GM10248 (cell line): ENCODE results near the gene PLK2.

ENCODE experiments used
- CTCF ChIA-PET: fragments of 300-600 bp; sonication (Branson Sonifier 250); formaldehyde crosslinking; extraction: SDS; loops from one replicate; lab custom pipeline; 2021; ENCODE audit warnings: antibody characterized with exemption; lab: Yijun Ruan, JAX
- POLR2A ChIA-PET: fragments of 350-650 bp; sonication (Branson Sonifier 250); formaldehyde crosslinking; extraction: SDS; loops from one replicate; lab custom pipeline; 2020; ENCODE audit warnings: antibody characterized with exemption; lab: Yijun Ruan, JAX
- DNase-seq: peaks from one replicate; pipeline ENCODE4 v3.0.0; 2012; ENCODE audit errors: extremely low spot score
- TF ChIP-seq, protein P1 (sequence below): IDR thresholded peaks from 2 replicates; pipeline ENCODE4 v1.5.1; 2012; ENCODE audit warnings: mild to moderate bottlenecking, low read depth; ENCODE audit errors: extremely low read depth, missing control alignments, control extremely low read depth

Gene PLK2

DNA sequence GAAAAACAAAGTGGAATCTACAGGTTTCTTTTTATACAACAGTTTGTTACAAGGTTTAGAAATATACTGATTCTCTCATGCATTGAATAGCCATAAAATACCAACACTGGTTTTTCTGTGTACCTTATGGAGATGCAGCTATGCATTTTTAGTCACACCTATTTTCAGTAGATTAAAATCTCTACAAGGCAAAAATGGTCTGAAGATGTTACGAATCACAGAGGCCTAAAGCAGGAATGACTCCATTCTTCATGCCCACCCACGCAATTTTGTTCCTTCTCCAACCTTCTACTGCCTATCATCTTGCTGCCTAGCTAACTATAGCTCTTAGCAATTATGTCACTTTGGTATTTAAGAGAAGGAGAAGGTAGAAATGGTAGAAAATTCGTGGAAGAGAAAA, 9.9 kb downstream of the PLK2 start:
- no peak for DNase-seq
- ChIA-PET POLR2A (no interaction called here), CTCF (no interaction called here)
- TF ChIP-seq, protein P1, sequence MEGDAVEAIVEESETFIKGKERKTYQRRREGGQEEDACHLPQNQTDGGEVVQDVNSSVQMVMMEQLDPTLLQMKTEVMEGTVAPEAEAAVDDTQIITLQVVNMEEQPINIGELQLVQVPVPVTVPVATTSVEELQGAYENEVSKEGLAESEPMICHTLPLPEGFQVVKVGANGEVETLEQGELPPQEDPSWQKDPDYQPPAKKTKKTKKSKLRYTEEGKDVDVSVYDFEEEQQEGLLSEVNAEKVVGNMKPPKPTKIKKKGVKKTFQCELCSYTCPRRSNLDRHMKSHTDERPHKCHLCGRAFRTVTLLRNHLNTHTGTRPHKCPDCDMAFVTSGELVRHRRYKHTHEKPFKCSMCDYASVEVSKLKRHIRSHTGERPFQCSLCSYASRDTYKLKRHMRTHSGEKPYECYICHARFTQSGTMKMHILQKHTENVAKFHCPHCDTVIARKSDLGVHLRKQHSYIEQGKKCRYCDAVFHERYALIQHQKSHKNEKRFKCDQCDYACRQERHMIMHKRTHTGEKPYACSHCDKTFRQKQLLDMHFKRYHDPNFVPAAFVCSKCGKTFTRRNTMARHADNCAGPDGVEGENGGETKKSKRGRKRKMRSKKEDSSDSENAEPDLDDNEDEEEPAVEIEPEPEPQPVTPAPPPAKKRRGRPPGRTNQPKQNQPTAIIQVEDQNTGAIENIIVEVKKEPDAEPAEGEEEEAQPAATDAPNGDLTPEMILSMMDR: no peak

DNA sequence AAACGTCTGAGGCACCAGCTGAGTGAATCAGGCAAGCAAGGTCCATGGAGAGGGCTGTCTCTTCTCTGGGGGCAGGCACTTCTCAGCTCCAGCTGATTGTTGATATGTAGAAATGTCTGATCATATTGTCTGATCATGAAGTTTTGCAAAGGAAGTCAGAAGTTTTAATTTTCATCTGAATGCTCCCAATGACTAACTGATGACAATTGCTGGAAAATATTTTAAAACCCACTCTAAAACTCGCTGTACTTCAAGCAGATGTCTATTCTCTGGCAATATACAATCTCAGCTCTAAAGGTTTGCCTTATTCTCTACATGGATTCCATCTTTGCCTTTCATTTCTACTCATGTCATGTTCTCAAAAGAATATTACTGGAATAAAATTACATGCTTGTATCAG, 12.7 kb downstream of the PLK2 start:
- TF ChIP-seq, protein P1: no peak
- no peak for DNase-seq
- CTCF ChIA-PET: interaction anchor here (2.3 kb wide), 1 partner anchor 14 kb away, joined by 10 read pairs; no protein-coding TSS in a partner anchor
- POLR2A ChIA-PET: no interaction called here

DNA sequence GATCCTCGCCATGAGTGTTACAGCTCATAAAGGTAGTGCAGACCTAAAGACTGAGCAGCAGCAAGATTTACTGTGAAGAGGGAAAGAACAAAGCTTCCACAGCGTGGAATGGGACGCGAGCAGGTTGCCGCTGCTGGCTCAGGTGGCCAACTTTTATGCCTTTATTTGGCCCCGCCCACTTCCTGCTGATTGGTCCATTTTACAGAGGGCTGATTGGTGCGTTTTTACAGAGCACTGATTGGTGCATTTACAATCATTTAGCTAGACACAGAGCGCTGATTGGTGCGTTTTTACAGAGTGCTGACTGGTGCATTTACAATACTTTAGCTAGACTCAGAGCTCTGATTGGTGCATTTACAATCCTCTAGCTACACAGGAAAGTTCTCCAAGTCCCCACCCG, 13.9 kb downstream of the PLK2 start:
- ChIA-PET POLR2A (no interaction called here), CTCF (interaction anchor here (2.3 kb wide), 1 partner anchor 15 kb away, joined by 10 read pairs; no protein-coding TSS in a partner anchor)
- TF ChIP-seq, protein P1: no peak
- DNase-seq: no peak

DNA sequence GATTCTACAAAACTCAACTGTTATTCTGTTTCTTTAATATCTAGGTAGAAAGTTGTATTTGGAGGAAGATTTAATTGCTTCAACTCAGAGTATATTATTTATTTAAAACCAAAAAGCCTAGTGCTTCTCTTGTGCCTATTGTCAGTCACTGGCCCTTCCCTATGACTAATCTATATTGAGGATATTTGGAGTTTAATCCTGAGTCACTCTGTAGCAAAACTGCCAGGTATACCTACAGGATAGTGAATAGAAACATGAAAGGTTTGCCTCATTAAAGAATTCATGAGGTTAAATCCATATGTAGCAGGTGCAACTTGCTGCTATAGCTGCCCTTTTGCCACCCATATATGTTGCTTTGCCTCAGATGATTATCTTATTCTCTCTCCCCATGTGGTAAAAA, 15.1 kb downstream of the PLK2 start:
- ChIA-PET CTCF (no interaction called here), POLR2A (no interaction called here)
- no peak for DNase-seq
- TF ChIP-seq, protein P1: no peak

DNA sequence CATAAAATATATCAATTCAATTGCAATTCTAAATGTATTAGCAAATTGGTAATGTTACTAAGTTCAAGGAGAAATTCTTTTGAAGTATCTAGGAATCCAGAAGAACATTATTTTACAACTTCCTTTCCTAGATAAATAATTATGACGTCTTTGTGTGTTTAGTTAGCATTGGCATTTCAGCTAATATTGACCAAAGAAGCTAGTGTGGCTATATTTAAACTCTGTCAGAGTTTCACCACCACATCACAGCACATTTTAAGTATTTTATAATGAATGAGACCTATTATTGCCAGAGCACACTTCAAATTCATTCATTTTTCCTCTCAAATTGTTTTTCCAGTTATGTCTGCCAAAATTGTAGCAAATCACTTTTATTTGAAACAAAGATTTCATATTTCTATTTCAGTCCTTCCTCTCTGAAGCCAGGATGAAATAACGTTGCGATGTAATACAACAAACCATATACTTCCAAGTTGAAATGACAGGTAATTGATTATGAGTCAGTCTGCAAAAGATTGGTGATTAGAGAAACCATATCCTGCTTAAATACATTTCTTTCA, 18.9 kb downstream of the PLK2 start:
- POLR2A ChIA-PET: no interaction called here
- TF ChIP-seq, protein P1: no peak
- no peak for DNase-seq
- CTCF ChIA-PET: no interaction called here

DNA sequence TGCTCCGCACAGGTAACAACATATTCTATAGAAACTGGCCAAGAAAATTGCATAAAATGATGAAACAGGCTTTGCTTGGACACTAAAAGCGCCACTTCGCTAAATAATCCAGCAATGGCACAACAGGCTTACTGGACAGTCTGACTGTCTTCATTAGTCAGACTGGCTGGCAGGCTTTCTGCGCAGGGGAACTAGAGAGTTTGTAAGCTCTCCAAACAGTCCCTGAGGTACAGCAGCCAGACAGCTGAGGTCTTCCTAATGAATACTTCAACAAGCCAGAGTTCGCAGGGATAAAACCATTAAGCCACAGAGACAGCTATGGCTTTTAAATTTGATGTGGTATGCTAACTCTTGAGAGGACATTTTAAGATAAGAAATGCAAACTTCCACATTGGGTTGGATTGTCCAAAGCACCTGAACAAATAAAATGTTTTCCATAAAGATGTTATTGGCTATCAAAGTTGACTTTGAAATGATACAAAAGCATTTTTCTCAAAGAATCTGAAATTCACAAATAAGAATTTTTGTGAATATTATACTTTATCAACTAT, 20.7 kb downstream of the PLK2 start:
- DNase-seq: no peak
- ChIA-PET CTCF (interaction anchor here (1.0 to 1.1 kb wide), 2 partner anchors 17 to 660 kb away, joined by 3 read pairs; no protein-coding TSS in a partner anchor), POLR2A (no interaction called here)
- TF ChIP-seq, protein P1: no peak
